Osteocyte (in vitro differentiated cells): ENCODE measurements around the gene ABCF1. TPM values are rescaled to one million over a fixed set of nuclear protein-coding genes. Genes with fewer than 3 reads are reported as not detected.

ENCODE experiments used
- DNase-seq: peaks from one replicate; pipeline ENCODE4 v3.0.0; 2021; ENCODE audit warnings: mixed read lengths; ENCODE audit not compliant: unreplicated experiment; ENCODE audit errors: extremely low spot score
- H3K27ac Mint-ChIP-seq: one replicate; pipeline ENCODE4 v1.8.0; 2021; ENCODE audit warnings: mild to moderate bottlenecking, mixed read lengths; ENCODE audit not compliant: unreplicated experiment
- H3K27me3 Mint-ChIP-seq: one replicate; pipeline ENCODE4 v1.8.0; 2021; ENCODE audit warnings: mixed read lengths; ENCODE audit not compliant: unreplicated experiment
- H3K36me3 Mint-ChIP-seq: one replicate; pipeline ENCODE4 v1.8.0; 2021; ENCODE audit warnings: mixed read lengths; ENCODE audit not compliant: unreplicated experiment
- H3K4me1 Mint-ChIP-seq: one replicate; pipeline ENCODE4 v1.8.0; 2021; ENCODE audit warnings: mixed read lengths; ENCODE audit not compliant: unreplicated experiment
- H3K4me3 Mint-ChIP-seq: one replicate; pipeline ENCODE4 v1.8.0; 2021; ENCODE audit warnings: mild to moderate bottlenecking, moderate library complexity, mixed read lengths; ENCODE audit not compliant: unreplicated experiment
- H3K9me3 Mint-ChIP-seq: one replicate; pipeline ENCODE4 v1.8.0; 2021; ENCODE audit warnings: mixed read lengths; ENCODE audit not compliant: unreplicated experiment
- CTCF ChIP-seq: fragments of 200-600 bp; sonication (generic); IDR thresholded peaks from 2 replicates; pipeline ENCODE4 v1.5.0; 2021; ENCODE audit warnings: antibody characterized with exemption, mild to moderate bottlenecking, moderate library complexity
- total RNA-seq: library from RNA; stranded (reverse); gene quantifications from 2 replicates; pipeline ENCODE4 v1.2.1, GENCODE V29; 2021

ABCF1 gene
- total RNA-seq, 1 donor from 2014 or later, result 70.5 TPM

- Mint-ChIP-seq H3K9me3 (no peaks in the 10 kb centered on the region), H3K27me3 (no peaks in the 10 kb centered on the region), H3K27ac (no peak overlapping the region), H3K36me3 (peaks cover 16% of the 10 kb centered on the region), H3K4me1 (peaks cover 14% of the 10 kb centered on the region), H3K4me3 (no peak overlapping the region)
- DNase-seq, result no peak
- peak; percentile 71 for TF ChIP-seq CTCF
Observed at GRCh38 chr6:30544666-30545272, 26.5 kb upstream of the ABCF1 start.

- H3K4me3 Mint-ChIP-seq, result no peak overlapping the region
- no peak overlapping the region for H3K27ac Mint-ChIP-seq
- no peaks in the 10 kb centered on the region for H3K27me3 Mint-ChIP-seq
- TF ChIP-seq CTCF, result no peak
- H3K36me3 Mint-ChIP-seq, result peaks cover 35% of the 10 kb centered on the region
- H3K4me1 Mint-ChIP-seq, result peaks cover 4% of the 10 kb centered on the region
- no peak for DNase-seq
- H3K9me3 Mint-ChIP-seq, result no peaks in the 10 kb centered on the region
Observed at GRCh38 chr6:30547454-30547853, 23.8 kb upstream of the ABCF1 start.

GRCh38 chr6:30548375-30548774 lies 22.9 kb upstream of the ABCF1 start:
- Mint-ChIP-seq H3K27me3 (no peaks in the 10 kb centered on the region), H3K4me3 (no peak overlapping the region), H3K36me3 (peaks cover 44% of the 10 kb centered on the region), H3K4me1 (no peaks in the 10 kb centered on the region), H3K27ac (no peak overlapping the region), H3K9me3 (no peaks in the 10 kb centered on the region)
- no peak for DNase-seq
- no peak for TF ChIP-seq CTCF

- Mint-ChIP-seq H3K27ac (peak overlapping the region; percentile 99), H3K4me1 (peaks cover 27% of the 10 kb centered on the region), H3K4me3 (peak overlapping the region; percentile 97), H3K27me3 (no peaks in the 10 kb centered on the region), H3K36me3 (peaks cover 40% of the 10 kb centered on the region), H3K9me3 (no peaks in the 10 kb centered on the region)
- no peak for DNase-seq
- TF ChIP-seq CTCF, result no peak
Observed at GRCh38 chr6:30554404-30554803, 16.8 kb upstream of the ABCF1 start.

- Mint-ChIP-seq H3K4me1 (peaks cover 28% of the 10 kb centered on the region), H3K4me3 (peak overlapping the region; percentile 97), H3K27ac (peak overlapping the region; percentile 99), H3K9me3 (no peaks in the 10 kb centered on the region), H3K36me3 (peaks cover 36% of the 10 kb centered on the region), H3K27me3 (no peaks in the 10 kb centered on the region)
- DNase-seq, result no peak
- no peak for TF ChIP-seq CTCF
Observed at GRCh38 chr6:30554962-30555815, 16.1 kb upstream of the ABCF1 start.
